ENCODE results near the gene CTXND2.

DNA sequence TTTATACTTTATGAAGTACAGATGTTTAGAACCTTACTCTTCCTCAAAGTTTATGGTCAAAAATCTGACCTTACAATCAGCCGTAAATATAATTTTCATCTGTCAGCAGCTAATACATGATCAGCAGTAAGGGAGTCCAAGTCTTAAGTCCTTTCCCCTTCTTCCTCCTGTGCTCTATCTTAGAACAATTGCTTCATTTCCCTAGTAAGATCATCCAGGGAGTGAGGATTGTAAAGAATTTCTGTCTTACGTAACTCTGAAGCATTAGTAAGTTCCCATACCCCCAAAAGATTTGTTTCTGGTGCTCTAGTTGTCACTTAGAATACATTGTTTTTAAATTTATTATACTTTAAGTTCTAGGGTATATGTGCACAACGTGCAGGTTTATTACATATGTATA, 41.4 kb downstream of the CTXND2 start:
- no peak for TF ChIP-seq POLR2A (IDR thresholded peaks at IDR 0.05)
- TF ChIP-seq, protein P1, sequence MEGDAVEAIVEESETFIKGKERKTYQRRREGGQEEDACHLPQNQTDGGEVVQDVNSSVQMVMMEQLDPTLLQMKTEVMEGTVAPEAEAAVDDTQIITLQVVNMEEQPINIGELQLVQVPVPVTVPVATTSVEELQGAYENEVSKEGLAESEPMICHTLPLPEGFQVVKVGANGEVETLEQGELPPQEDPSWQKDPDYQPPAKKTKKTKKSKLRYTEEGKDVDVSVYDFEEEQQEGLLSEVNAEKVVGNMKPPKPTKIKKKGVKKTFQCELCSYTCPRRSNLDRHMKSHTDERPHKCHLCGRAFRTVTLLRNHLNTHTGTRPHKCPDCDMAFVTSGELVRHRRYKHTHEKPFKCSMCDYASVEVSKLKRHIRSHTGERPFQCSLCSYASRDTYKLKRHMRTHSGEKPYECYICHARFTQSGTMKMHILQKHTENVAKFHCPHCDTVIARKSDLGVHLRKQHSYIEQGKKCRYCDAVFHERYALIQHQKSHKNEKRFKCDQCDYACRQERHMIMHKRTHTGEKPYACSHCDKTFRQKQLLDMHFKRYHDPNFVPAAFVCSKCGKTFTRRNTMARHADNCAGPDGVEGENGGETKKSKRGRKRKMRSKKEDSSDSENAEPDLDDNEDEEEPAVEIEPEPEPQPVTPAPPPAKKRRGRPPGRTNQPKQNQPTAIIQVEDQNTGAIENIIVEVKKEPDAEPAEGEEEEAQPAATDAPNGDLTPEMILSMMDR (IDR thresholded peaks at IDR 0.05), result no peak
